Dermis microvascular lymphatic vessel endothelial cell (primary cell): ENCODE results near the gene POU2F1. TPM values are rescaled to one million over a fixed set of nuclear protein-coding genes. Genes with fewer than 3 reads are reported as not detected.
A peak's percentile ranks its signal among the peaks of the same experiment; 100 is the strongest.

Experiments
- DNase-seq, 2 donors: peaks; one replicate each; pipeline versions ENCODE4 v3.0.0 to v3.0.0-alpha.2; 2010; ENCODE audit warnings: low read depth in 2 of 2
- total RNA-seq: library from RNA; depleted of rRNA; stranded (reverse); fragments of >200 nt; gene quantifications from 2 replicates; pipeline ENCODE4 v1.2.1, GENCODE V29; 2014

POU2F1 gene
- total RNA-seq, 1 donor from 2014 or later: 4.2 TPM

DNA sequence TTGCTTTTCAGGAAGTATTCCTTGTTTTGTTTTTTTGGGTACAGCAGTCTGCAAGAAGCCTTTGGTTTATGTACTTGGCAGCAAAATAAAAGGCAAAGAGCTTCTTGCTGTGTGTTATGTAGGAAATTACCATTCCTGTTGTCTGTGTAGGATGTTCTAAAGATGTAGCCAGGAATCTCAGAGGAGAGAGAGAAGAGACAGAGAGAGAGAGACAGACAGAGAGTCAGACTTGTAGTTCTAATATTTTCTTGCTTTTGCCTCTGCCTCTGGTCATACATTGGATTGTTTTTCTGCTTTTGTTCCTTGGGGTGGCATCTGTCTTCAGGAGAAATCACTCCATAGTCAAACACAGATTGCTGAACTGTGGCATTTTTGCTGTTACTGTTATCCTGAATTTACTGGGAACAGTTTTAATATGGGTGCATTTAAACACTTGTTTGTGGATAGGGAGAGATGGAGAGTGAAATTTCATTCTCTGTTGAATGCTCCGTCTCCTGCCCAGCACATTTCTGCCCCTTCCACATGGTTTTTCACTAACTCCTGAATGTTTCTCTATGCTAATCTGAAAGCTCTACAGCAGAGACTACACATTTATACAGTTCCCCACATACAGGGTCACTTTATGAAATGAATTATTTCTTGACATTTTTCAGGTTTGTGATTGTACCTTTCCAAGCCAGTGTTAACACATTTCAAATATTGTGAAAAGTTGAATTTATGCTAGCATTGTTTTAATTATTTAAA, 49.8 kb downstream of the POU2F1 start:
- peak in 1 of 2 donors; percentile 2 for DNase-seq

DNA sequence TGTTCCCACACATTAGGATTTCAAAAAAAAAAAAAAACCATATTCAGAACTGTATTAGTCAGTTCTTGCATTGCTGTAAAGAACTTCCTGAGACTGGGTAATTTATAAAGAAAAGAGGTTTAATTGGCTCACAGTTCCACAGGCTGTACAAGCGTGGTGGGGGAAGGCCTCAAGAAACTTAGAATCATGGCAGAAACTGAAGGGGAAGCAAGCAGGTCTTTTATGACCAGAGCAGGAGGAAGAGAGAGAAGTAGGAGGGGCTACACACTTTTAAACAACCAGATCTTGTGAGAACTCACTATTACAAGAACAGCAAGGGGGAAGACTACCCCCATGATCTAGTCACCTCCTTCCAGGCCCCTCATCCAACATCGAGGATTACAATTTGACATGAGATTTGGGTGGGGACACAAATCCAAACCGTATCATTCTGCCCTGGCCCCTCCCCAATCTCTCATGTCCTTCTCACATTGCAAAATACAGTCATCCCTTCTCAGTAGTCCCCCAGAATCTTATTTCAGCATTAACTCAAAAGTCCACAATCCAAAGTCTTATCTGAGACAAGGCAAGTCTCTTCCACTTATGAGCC, 51.8 kb downstream of the POU2F1 start:
- DNase-seq: no peak

DNA sequence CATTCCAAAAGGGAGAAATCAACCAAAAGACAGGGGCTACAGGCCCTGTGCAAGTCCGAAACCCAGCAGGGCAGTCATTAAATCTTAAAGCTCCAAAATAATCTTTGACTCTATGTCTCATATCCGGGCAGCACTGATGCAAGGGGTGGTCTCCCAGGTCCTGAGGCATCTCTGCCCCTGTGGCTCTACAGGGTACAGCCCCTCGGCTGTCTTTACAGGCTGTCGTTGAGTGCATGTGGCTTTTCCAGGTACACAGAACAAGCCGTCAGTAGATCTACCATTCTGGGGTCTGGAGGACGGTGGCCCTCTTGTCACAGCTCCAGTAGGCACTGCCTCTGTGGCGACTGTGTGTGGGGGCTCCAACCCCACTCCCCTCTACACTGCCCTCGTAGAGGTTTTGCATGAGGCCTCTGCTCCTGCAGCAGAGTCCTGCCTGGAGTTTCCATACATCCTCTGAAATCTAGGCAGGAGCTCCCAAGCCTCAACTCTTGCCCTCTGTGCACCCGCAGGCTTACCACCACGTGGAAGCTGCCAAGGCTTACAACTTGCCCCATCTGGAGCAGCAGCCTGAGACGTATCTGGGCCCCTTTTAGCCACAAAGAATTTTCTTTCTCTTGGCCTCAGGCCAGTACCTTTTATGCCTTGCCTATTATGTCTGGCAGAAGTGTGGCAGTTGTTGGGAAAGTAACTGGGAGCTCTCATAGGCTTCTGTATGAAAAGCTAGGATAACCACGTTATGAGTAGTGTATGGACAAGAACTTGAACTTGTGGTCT, 52.5 kb downstream of the POU2F1 start:
- DNase-seq: peak in 1 of 2 donors; percentile 21

DNA sequence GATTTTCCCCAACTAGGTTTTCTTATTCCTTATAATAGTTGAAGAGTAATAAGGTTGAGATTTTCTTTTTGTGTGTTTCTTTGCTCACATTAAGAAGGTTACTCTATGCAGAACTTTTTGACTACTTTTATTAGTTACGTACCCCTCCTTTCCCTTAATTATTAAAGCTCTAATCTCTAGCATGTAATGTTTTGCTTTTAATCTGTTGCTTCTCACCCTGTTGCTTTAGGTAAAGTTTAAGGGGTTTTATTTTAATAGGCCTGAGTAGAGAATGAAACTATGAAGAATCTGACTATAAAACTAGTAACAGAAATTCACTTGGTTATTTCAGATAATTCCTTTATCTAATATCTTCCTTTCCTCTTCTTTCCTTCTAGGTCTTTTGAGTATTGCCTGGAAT, 53.4 kb downstream of the POU2F1 start:
- no peak for DNase-seq

DNA sequence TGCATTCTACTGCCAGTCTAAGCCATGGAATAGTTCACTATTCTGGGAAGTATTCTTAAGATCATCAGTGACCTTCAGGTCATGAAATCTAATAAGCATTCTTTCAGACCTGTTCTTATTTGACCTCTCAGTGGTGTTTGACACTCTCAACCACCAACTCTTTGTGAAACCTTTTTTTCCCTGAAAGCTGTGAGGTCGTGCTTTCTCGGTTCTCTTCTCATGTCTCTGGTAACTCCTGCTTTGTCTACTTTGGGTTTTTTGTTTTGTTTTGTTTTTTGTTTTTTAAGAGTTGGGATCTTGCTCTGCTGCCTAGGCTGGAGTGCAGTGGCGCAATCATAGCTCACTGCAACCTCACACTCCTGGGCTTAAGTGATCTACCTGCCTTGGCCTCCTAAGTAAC, 56.3 kb downstream of the POU2F1 start:
- no peak for DNase-seq

DNA sequence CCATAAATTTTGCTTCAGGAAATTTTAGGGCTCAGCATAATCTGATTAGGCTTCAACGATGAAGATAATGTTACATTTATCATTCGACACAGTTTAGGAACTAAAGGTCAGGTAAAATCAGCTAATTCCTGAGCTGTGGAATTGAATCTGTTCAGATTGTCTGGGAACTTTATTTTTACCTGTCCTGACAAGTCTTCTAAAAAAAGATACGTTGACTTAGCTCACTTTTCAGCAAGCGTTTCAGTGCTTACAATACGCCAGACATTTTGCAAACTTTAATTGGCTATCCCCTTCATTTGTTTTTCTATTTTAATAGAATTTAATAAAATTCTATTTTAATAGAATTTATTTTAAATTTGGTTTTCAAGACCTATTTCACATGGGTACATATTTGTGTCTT, 57.8 kb downstream of the POU2F1 start:
- DNase-seq: no peak

DNA sequence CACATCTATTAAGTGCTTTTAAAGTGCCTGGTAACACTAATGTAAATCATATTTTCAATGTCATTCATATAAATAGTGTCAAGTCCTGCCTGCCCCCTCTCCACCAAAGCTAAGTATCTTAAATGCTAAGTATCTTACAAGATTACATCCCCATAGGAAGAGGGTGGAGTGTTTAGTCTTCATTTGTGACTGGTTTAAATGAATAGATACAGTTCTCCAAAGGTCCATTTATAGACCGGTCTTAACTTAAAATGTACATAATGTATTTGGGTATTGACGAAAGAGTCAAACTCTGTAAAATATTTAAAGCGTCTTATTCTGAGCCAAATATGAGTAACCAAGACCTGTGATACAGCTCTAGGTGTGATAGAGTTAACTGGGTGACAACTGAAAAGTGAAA, 60.2 kb downstream of the POU2F1 start:
- no peak for DNase-seq

DNA sequence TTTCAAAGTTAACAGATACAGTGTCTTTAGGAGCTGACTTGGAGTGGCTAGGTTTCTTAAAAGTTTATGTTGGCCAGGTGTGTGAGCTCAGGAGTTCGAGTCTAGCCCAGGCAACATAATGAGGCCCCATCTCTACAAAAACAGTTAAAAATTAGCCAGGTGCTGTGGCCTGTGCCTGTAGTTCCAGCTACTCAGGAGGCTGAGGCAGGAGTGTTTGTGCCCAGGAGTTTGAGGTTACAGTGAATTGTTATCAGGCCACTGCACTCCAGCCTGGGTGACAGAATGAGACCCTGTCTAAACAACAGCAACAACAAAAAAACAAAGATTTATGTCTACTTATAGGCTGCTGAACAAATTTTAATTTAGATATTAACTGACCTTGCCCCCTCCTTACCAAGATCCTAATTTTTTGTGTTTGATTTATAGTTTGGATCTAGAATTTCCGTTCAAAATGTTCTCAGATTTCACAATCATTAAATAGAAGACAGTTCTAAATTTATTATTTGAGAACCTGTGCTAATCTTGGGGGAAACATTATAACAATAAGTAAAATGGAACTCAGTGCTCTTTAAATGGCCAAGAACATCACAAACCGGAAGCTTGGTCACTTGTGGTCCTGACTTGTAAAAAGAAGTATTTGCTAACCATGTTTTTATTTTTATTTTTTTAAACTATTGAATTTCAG, 67.8 kb downstream of the POU2F1 start:
- no peak for DNase-seq

DNA sequence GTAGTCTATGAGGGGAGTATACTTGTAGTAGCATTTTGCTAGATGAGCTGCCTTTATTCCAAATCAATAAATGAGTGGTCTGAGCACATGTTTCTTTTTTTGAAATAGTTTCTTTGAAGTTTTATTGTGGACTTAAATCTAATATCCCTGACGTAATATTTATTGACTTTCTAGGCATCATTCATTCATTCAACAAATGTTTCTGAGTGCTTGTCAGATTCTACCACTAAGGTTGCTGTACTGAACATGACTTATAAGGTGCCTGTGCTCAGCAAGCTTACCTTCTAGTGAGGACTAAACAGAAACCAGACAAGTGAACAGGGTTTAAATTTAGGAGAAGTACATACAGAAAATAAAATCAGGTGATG, 68.4 kb downstream of the POU2F1 start:
- DNase-seq: no peak

DNA sequence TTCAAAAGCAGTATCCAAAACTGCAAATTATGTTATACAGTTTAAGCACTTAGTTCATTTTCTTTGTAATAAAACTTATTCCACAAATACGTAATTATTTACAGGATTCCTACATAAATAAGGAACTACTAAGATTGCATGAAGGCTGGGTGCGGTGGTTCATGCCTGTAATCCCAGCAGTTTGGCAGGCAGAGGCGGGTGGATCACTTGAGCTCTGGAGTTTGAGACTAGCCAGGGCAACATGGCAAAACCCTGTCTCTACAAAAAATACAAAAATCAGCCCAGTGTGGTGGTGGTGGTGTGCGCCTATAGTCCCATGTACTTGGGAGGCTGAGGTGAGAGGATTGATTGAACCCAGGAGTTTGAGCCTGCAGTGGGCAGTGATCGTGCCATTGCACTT, 69.3 kb downstream of the POU2F1 start:
- DNase-seq: no peak

DNA sequence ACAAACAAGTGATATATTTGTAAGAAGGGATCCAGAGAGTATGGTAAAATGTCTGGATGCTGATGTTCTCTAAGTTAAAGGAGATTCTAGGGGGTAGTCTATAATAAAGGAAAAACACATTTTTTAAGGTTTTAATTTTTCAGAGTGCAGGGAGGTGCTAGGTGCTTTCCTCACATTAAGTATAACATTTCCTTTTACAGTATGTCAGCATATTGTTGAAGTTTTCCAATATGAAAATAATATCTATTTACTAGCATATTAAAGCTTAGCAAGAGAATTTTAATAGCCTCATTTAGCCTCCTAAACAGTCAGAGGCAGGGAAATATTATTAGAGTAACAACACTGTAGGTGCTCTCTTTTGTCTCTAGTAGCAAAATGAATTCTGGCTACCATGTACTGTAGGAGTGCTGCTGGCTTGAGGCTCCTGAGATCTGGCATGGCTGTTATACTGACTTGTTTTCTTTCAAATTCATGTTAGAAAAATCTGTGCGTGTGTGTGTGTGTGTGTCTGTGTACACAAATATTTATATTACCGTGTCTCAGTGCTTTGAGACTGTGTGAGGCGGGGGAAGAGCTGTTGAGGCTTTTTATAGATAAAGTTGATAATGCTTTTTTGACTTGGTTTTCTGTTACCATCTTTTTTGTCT, 71.0 kb downstream of the POU2F1 start:
- no peak for DNase-seq

DNA sequence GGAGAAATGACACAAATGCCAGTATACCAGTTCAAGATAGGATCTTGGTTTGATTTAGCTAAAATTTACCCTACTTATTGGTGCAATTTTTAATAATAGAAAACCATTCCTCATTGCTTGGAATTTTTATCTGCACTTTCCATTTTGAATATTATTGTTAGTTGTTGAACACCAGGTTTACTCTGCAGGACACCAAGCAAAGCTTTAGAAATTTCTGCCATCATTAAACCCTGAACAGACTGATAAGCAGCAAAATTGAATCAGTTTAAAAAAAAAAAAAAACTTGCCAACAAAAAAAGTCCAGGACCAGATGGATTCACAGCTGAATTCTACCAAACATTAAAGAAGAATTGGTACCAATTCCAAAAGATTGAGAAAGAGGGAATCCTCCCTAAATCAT, 71.5 kb downstream of the POU2F1 start:
- no peak for DNase-seq

DNA sequence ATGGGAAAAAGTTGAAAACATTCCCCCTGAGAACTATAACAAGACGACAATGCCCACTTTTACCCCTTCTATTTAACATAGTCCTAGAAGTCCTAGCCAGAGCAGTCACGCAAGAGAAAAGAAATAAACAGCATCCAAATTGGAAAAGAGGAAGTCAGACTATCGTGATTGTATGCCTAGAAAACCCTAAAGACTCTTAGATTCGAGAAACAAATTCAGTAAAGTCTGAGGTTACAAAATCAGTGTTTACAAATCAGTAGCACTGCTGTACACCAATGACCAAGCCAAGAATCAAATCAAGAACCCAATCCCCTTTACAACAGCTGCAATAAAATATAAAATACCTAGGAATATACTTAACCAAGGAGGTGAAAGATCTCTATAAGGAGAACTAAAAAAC, 72.4 kb downstream of the POU2F1 start:
- no peak for DNase-seq

DNA sequence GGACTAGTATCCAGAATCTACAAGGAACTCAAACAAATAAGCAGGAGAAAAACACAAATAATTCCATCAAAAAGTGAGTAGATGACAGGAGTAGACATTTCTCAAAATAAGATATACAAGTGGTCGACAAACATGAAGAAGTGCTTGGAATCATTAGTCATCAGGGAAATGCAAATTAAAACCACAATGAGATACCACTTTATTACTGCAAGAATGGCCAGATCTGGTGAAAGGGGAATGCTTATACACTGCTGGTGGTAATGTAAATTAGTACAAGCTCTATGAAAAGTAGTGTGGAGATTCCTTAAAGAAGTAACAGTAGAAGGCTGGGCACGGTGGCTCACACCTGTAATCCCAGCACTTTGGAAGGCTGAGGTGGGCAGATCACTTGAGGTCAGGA, 73.8 kb downstream of the POU2F1 start:
- no peak for DNase-seq

DNA sequence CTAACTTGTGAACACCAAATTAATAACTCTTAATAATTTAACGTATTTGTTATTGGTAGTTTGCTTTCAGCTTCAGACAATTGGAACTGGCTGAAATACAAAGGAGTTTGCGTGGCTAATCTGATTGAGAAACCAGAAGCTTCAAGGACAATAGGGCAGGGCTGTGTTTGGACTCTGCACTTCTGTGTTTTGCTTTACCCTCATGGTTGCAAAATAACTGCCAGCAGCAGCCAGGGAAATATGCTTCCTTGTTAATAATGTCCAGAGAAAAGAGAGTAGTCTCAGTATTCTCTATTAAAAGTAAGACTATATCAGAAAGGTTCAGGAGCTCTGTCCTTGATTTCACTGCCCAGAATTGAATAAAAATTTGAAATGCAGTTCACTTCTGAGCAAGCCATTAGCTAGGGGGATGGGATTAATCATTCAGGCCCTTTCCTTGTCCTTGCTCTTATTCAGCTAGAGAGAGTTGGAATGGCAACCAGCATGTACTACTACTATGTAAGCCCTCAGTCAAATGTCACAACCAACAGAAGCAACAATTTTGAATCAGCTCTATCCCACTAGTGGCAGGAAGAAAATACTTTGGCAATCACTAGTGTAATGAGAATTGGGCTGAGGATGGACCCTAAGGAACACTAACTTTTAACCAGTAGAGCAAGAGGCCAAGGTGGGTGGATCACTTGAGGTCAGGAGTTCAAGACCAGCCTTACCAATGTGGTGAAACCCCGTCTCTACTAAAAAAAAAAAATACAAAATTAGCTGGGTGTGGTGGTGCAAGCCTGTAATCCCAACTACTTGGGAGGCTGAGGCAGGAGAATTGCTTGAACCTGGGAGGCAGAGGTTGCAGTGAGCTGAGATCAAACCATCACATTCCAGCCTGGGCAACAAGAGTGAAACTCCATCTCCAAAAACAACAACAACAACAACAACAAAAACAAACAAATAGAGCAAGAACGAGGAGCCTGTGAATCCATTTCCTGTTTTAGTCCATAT, 76.8 kb downstream of the POU2F1 start:
- peak in 1 of 2 donors; percentile 13 for DNase-seq

DNA sequence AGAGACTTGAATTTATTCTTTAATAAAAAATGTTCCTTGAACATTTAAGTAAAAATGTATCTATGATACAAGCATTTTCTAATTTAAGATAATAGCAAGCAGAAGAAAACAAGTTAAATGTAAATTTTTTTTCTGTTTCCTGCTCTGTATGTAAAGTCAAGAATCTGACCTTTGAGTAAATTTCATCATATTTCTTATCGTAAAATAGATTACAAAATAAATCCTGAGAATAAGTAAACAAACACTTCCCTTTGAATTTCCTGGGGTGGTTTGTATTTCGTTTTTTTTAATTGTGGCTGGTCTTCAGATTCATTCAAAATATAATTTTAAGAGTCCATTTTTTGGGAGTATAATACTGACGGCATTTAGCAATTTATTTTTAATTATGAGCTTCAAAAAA, 77.6 kb downstream of the POU2F1 start:
- DNase-seq: no peak

DNA sequence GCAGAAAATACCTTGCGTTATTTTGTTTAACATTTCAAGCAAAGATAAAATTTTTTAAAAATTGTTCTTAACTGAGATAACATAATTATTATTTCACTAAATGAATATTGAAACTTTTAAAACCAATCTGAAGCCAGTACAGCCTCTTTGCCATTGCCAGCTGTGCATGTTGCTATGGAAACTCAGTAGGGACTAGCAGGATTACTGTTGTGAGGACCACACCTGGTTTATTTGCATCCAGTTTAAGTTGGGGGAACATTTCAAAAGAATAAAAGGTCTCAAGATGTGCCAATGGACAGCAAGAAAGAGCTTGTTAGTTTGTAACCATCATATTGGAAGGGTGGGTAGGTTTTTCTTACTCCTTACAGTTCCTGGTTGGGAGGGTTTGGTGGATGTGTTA, 80.7 kb downstream of the POU2F1 start:
- no peak for DNase-seq

DNA sequence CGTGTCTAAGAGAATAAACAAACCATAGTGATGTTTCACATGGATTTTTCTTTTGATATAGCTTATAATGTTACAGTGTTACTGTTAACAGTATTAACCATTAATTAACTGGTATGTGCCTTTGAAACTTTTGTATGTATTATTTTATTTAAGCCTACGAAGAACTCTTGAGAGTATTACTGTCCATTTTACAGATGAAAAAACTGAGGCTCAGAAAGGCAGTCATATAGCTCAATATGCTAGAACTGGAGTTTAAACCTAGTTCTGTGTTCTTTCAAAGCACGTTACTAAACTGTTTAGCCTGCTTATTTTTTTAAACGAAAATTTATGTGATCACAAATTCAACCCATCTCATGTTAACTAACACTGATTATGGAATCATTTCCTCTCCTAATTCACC, 83.5 kb downstream of the POU2F1 start:
- DNase-seq: no peak

DNA sequence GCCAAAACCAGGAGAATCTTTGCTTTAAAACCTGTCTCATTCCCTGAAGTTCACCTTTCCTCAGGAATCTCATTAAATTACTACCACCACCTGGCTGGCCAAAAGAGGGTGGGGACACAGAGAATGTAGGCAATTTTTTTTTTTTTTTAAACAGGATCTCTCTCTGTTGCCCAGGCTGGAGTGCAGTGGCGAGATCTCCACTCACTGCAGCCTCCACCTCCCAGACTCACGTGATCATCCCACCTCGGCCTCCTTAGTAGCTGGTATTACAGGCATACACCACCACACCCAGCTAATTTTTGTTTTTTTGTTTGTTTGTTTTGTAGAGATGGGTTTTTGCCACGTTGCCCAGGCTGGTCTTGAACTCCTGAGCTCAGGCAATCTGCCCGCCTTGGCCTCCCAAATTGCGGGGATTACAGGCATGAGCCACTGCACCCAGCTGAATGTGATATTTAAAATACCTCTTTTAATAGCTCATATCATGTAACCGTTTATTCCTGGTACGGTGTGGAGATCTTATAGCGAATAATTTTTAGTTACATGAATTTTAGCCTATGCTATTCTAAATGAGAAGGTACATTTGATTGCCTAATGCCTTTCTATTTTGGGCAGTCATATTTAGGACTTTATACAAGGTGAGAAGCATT, 84.5 kb downstream of the POU2F1 start:
- DNase-seq: no peak

DNA sequence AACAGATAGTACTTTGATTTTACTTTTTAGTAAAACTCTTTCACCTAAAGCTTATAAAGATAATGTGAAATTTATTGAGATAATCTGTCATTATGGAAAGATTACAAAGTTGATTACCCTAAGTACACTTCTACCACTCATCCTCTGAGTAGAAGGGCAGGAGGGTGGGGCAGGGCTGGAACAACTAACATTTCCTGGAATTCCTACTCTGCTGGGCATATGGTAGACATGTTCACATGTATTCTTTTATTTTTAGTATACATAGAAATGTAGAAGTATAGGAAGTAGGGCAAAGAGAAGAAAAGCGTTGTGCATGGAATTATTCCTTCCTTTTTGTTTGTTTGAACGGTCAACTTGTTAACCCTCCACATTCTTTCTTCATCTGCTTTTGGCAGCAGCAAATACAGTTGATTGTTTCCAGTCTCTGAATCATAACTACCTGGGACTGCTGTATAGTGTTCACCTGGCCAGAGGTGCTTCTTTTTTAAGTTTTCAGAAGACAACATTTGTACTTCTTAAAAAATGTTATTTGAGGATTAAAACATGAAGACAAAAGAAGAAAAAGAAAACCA, 85.1 kb downstream of the POU2F1 start:
- DNase-seq: peak; percentile 3 to 39
